ENCODE results near the gene SLC9C2.
"Not testable (repeated sequence)": the region's sequence is repeated elsewhere in the genome, so short reads cannot be mapped to it uniquely, and the experiment has no call there.

SLC9C2 gene

DNA sequence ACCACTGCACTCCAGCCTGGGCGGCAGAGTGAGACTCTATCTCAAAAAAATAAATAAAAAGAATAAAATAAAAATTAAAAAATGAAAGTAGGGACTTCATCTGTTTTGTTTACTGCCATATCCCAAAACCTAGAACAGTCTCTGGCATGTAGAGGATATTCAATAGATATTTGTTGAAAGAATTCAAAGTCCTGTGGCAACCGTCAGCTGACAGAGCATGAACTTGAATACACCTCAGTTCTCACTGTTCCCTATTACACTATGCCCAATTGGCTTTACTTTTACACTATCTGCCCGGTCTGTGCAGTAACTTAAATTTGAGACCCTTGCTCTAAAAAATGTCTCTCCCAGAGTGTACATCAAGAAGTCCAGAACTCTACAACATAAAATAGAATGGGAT is 79.5 kb downstream of the SLC9C2 start:
- no peak for DNase-seq

DNA sequence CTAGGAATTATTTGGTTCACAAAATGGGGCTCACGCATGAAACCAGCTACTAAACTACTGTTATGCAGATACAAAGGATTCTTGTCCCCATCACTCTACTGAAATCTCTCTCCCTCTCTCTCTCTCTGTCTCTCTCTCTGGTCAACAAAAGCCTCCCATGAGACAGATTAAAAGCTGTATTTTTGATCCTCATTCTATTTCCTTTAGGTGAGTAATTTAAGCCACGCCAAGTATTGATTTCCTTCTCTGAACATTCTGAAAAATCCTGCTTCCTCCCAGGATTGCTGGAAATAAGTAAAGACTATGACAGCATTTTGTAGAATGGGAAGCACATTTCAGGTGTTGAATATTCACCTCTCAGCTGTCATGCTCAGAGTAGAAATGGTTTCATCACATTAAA is 82.1 kb downstream of the SLC9C2 start:
- no peak for DNase-seq

DNA sequence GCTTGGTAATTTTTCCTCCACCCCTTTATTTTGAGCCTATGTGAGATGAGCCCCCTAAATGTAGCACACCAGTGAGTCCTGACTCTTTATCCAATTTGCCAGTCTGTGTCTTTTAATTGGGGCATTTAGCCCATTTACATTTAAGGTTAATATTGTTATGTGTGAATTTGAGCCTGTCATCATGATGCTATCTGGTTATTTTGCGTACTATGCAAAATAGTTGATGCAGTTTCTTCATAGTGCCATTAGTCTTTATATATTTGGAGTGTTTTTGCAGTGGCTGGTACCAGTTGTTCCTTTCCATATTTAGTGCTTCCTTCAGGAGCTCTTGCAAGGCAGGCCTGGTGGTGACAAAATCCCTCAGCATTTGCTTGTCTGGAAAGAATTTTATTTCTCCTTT is 88.4 kb downstream of the SLC9C2 start:
- DNase-seq: not testable (repeated sequence)

DNA sequence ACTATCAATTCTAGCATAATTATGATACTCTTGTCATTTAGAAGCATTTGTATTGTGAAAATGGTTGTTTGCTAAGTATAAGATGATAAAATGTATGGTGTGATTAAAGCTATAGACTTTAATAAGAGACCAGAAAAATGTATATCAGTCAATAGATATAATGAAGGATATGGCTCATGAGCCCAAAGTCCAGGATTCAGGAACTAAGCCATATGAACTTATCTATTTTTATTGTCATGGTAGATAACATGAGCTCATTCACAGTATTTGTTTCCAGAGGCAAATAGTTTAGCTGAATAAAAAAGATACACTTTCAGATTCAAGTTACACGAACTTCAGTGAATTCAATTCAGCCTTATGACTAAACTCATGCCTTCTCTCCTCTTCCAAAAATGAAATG is 93.1 kb downstream of the SLC9C2 start:
- no peak for DNase-seq

DNA sequence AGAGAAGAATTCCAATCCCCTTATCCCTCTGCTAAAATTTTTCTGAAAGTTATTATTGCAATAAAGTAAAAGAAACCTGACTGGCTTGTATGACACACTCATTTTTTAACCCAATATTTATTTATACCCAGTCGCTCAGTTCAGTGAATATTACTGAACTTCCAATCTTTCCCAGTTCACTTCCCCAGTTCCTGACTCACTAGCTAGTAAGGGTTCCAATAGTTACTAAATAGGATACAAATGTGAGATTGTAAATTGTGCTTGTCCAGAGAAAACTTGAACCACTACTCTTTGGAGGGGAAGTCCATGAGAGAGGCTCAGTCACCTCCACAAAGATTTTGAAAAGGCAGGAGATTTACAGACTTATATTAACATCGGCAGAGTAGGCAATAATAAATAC is 94.3 kb downstream of the SLC9C2 start:
- no peak for DNase-seq

DNA sequence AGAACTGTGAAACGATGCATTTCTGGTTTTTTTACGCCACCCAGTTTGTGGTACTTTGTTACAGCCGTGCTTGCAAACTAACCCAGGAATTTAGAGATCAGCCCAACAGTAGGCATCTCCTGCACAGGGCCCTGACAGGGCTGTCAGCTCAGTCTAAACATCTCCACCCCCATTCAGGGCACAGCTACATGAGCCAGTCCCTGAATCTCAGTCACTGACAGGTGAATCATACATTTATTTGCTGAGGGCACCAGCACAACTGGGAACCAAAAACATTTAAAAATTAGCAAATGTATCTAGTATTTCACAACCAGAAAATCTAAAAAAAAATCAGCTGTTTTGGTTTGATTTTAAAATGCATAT is 95.0 kb downstream of the SLC9C2 start:
- DNase-seq: no peak

DNA sequence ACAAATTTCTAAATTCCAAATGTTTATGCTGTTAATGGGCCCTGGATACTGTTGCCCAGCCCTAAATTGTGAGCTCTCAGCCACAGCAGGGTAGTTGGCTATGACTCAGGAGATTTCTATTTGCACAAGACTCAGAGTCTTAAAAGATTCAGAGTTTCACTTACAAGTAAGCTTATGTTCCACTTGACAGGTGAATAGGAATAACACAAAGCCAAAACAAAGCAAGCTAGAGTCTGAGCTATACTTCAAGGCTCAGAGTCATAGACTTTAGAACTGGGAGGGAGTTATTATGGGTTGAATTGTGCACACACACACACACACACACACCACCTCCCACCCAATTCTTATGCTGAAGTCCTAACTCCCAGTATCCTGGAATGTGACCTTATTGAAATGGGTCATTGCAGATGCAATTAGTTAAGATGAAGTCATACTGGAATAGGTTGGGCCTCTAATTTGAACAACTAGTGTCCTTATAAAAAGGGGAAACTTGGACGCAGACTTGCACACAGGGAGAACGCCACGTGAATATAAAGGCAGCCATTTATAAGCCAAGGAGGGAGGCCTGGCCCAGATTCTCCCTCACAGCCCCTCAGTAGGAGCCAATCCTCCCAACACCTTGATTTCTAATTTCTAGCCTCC is 95.5 kb downstream of the SLC9C2 start:
- no peak for DNase-seq

DNA sequence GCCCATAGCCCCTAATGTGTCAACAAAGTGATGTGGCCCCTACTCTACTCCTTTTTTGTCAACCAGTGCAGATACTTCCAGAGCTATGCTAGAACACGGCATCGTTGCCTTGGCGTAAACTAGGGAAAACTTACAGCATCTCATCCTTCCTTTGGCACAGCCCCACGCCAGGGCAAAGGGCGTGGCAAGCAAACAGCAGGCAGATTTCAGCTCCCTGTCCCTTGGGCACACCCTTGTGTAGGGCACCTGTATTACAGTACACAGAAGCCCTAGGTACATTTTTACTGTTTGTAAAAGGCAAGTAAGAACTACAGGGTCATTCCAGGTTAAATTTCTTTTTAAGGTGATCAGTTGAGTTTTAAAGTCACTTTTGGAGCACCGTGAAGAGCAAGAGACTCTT is 96.4 kb downstream of the SLC9C2 start:
- DNase-seq: no peak

DNA sequence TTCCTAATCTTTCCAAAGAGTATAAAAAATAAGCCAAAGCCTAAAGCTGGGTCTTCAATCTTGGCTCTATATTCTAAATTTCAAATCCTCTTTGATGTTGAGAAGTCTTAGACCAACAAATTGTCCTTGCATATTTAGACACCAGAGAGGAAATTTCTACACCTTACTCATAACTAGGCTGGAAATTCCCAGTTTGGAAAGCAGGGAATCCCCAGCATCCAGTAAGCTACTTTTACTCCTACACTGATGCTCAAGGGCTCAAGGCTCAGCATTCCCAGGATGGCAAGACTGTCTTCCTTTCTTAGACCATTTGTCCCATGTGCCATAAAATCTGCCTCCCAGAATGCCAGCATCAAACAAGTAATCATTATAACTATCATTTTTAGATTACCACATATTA is 97.5 kb downstream of the SLC9C2 start:
- no peak for DNase-seq

DNA sequence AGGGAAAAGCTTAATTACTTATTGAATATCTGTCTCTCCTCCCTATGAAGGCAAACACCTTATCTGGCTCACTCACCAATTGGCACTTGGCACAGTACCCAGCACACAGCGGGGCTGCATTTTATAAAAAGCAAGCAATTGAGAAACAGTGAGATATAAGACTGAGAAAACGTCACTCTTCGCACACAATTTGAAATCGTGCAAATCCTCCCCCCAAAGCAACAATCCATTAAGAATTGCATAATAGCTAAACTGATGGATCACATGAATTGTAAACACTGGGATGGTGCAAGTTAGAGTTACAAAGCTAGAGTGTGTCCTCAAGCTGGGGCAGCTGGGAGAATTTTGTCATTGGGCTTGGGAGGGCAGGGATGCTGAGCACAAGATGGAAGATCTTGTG is 98.6 kb downstream of the SLC9C2 start:
- DNase-seq: no peak

DNA sequence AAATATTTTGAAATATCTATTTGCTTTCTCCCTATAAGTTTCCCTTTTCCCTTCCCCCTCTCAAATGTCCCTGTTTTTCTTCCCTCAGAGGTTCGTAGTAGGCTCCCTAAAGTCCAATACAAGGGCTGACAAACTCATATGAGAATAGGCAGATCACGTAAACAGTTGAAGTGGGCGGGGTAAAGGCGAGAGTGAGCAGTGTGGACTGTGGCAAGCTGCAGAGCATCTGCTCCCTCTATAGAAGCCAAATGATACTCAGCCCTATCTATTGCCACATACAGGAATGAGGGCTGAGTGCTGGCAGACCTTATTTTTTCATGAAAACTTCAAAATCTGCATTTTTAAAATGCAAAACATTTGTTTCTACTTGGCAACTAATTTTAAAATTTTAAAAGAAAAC is 99.5 kb downstream of the SLC9C2 start:
- no peak for DNase-seq

DNA sequence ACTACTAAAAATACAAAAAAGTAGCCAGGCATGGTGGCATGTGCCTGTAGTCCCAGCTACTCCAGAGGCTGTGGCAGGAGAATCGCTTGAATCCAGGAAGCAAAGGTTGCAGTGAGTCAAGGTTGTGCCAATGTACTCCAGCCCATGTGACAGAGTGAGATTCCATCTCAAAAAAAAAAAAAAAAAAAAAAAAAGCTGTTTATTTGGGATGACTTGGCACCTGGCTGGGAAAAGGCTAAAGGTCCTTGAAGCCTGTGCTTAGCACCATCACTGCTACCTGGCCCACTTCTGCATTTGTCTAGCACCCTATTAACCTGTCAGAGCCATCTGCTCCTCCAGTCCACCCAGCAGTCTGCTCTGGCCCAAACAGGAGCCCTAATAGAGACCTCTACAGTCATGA is 100.8 kb downstream of the SLC9C2 start:
- no peak for DNase-seq

DNA sequence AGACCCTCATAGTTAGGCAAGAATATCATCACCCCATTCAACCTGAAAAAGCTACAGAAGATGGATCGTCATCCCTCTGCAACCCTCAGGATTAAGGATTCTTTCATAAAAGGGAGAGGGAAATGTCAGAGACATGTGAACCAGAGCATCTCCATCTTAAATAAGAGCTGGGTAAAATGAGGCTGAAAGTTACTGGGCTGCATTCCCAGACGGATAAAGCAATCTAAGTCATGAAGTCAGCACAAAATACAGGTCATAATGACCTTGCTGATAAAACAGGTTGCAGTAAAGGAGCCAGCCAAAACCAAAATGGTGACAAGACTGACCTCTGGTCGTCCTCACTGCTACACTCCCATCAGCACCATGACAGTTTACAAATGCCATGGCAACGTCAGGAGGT is 103.1 kb downstream of the SLC9C2 start:
- no peak for DNase-seq

DNA sequence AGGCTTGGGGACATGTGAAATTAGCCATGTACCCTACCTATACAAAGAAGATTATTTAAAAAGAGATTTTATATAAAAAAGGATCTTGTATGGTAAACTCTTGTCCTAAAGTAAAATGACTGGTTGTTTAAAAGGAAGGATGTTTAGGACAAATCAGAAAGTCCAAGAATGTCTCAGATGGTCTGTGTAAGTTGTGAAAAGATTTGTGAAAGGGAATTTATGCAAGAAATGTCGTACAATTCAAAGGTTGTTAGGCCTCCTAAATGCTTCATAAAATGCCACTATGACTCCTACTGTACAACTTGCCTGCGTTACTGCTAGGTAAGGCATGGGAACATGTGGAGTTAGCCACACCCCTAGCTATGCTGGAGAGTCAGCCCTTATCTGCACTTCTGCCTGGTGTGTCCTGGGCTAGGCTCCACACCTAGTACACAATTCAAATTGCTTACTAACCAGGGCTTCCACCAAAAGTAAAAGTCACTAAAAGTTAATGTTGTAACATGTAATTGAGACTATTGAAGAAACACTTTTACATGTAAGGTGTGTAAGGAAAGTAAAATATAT is 106.0 kb downstream of the SLC9C2 start:
- no peak for DNase-seq

DNA sequence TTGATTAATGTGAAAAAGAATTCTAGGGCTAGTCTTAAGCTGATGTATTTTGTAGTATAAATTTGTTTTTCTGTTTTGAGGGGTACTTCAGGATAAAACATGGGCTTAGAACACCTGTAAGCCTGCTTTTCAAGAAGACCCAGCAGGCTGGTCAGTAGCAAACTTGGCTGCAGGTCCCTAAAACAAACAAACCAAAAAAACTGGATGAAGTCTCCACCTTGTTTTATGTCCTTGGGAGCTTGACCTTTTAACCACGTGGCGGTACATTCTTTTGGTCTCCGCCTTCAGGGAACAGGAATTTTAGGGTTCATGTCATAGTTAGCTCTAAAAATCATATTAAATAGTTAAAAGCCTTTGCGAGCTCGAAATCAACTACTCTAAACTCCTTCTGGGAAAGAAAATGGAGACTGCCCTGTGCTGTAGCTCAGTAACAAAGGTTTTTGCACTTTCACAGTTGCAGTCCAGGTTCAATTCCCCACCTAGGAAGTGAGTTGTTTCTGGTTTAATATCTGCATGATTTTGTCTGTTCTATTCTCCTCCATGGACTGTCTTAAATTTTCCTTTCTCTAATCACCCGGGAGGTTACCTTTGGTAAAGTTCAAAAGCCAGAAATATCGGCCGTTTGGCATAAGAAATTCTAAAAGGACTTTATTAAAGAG is 107.1 kb downstream of the SLC9C2 start:
- DNase-seq: no peak

DNA sequence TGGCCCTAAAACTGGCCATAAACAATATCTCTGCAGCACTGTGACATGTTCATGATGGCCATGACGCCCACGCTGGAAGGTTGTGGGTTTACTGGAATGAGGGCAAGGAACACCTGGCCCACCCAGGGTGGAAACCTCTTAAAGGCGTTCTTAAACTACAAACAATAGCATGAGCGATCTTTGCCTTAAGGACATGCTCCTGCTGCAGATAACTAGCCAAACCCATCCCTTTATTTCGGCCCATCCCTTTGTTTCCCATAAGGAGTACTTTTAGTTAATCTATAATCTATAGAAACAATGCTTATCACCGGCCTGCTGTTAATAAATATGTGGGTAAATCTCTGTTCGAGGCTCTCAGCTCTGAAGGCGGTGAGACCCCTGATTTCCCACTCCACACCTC is 109.7 kb downstream of the SLC9C2 start:
- DNase-seq: not testable (repeated sequence)

DNA sequence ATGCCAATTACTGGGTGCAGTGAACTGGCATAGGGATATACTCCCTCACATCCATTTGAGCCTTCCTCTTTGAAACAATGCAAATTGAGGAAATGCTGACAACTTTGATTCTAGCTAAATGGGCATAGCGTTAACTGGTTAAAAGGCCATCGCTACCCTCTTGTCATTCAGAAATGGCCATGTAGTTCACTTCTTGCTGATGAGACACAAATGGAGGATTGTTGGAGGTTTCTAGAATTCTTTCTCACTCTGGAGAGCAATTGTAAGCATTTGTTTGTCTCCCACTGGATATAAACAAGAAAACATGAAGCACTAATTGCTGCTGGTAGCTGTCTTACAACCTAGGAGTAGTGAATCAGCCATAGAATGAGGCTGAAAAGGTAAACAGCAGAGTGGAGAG is 111.4 kb downstream of the SLC9C2 start:
- DNase-seq: no peak

DNA sequence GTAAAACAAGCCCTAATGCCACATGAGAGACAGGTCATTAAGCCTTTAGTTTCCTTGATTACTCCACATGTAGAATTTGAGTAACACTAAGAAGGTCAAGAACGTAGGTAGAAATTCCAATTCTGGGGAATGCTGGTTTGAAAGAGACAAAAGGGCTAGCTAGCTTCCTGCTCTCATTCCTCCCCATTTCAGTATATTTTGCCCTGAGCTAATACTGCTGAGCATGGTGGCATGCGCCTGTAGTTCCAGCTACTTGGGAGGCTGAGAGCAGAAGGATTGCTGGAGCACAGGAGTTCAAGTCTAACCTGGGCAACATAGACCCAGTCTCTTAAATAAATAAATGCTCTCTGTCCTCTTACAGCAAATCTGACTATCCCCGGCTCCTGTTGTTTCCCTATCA is 112.9 kb downstream of the SLC9C2 start:
- DNase-seq: no peak

DNA sequence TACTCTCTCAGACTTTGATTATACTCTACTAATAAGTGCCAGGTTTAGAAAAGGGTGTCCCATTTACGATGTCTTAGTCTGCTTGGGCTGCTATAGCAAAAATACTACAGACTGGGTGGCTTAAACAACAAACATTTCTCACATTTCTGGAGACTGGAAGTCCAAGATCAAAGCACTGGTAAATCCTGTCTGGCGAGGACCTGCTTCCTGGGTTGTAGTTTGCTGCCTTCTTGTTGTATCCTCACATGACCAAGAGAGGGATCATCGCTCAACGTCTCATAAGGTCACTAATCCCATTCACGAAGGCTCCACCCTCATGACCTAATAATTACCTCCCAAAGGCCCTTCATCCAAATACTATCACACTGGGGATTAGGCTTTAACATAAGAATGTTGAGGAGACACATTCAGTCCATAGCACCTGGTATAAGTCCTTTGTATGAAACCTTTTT is 113.7 kb downstream of the SLC9C2 start:
- no peak for DNase-seq

DNA sequence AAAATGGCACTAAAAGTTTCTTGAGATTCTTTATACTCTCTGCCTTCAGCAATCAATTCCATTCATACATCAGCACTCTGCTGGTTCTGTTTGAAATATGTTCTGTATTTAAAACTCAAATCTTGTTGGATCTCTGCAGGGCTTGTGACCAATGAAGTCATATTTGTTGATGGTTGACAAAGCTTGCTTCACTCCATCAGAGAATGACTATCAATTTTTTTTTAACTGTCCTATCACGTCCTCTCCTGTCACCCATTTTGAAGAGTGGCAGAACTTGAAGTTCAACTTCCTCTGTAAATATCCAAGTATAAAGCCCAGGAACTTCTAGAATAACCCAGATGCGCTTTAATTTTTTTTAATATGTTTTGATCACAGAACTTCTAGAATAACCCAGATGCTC is 114.9 kb downstream of the SLC9C2 start:
- DNase-seq: no peak

DNA sequence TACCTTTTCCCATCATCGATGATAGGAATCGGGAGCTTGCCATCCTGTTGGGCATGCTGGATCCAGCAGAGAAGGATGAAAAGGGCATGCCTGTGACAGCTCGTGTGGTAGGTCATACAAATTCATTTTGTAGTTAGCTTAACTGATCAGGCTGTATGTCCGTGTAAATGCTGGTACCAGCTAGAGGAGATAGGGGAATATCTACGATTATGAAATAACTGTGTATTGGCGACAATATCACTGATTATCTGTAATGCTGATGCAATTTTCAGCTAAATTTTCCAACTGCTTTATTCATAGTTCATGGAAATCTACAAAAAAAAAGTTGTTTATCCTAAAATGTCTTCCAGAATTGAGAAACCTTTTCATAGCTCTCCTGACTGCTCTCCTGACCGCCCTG is 117.5 kb downstream of the SLC9C2 start:
- DNase-seq: no peak

DNA sequence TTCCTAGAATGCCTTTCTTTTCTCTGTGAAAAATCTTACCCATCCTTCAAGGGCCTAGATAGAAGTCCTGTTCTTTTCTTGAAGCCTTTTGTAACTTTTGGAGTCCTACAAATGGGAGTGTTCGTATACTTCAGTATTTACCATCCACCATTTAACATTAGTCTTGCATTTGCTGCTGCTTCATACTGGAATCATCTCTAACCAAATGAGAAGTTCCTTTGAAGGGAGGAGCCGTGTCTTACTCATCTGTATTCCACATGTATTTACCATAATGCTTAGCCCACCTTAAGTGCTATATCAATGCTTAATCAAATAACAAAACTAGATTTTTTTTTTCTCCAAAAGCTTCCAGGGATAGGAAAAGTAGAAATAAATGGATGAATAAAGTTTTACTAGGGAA is 118.6 kb downstream of the SLC9C2 start:
- no peak for DNase-seq

DNA sequence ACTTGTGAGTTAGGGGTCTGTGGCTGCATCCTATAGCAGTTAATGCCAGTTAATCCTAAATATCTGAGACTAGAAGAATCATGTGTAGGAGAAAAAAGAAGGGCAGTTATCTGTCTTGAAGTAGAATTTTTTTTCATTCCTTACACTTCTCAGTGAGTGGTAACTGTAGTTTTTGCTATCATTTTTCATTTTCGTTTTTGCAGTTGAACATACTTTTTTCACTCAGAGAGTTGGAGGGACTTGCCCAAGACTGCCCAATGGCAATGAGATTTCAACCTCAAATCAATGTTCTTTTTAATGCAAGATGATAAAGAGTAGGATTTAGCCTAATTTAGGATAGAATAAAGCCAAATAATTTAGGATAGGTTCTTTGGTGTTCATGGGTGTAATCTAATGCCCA is 120.2 kb downstream of the SLC9C2 start:
- no peak for DNase-seq

DNA sequence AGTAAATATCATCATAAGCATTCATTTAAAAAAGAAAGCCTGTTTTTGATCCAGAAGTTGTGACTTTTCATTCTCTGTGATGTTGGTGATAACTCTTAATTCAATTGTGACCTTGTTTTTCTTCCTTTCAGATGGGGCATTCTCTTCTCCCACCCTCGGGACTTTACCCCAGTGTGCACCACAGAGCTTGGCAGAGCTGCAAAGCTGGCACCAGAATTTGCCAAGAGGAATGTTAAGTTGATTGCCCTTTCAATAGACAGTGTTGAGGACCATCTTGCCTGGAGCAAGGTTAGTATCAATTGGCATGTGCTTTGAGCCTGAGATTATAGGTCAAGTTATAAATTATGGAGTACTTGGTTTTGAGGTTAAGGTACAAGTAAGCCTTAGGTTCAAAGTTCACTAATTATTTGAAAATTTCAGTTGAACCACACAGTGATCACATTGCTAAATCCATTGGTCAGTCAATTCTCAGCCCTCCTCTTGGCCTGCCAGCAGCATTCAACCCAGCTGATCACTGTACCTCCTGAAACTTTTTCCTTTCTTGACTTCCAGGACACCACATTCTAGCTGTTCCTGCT is 121.6 kb downstream of the SLC9C2 start:
- DNase-seq: no peak

DNA sequence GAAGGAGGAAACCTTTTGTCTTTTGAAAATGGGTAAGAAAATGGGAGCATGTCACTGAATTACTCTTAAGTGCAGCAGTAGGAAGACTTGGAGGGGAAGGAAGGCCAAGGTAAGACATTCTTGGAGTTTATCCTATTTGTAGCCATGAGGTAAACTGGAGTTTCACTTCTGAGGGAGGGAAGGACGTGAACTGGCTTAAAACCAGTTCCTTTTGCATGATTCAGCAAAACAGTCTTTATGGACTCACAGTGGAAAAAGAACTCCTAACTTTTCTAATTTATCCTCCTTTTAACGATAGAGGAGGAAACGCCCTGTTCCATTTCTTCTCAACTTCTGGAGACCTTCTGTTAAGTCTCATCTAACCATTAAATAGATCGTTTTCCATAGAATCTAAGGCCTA is 123.2 kb downstream of the SLC9C2 start:
- no peak for DNase-seq

All from activated CD8-positive, alpha-beta memory T cell treated with anti-CD3 and anti-CD28 coated beads, Interleukin-2, amount 50 U/mL, for 4 hours (primary cell).